Measurements from ENCODE around the gene RYR3. TPM values are rescaled to one million over a fixed set of nuclear protein-coding genes. Genes with fewer than 3 reads are reported as not detected.

Gene RYR3
- total RNA-seq, 1 donor from 2014 or later: 7.4 TPM

DNA sequence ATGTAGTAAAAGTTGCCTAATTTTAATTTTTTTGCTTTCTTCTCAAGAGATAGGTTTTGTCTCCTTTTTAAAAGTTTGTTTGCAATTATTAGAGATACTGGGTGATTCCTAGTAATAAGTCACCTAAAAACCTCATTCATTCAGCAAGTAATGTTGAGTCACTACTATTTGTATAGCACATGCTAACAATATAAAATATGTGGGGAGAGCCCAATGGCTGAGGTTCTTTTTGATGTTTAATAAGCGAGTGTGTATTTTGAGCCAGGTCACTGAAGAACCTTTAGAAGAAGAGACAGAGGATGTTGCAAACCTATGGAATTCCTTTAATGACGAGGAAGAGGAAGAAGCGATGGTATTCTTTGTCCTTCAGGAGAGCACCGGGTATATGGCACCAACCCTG lies 533.8 kb downstream of the RYR3 start:
- no peak for DNase-seq
- H3K4me3 Mint-ChIP-seq (ENCODE audit: unreplicated experiment): no peak overlapping the region
- TF ChIP-seq, protein P1, sequence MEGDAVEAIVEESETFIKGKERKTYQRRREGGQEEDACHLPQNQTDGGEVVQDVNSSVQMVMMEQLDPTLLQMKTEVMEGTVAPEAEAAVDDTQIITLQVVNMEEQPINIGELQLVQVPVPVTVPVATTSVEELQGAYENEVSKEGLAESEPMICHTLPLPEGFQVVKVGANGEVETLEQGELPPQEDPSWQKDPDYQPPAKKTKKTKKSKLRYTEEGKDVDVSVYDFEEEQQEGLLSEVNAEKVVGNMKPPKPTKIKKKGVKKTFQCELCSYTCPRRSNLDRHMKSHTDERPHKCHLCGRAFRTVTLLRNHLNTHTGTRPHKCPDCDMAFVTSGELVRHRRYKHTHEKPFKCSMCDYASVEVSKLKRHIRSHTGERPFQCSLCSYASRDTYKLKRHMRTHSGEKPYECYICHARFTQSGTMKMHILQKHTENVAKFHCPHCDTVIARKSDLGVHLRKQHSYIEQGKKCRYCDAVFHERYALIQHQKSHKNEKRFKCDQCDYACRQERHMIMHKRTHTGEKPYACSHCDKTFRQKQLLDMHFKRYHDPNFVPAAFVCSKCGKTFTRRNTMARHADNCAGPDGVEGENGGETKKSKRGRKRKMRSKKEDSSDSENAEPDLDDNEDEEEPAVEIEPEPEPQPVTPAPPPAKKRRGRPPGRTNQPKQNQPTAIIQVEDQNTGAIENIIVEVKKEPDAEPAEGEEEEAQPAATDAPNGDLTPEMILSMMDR (IDR thresholded peaks at IDR 0.05; ENCODE audit: partially characterized antibody, unreplicated experiment): no peak
- H3K27ac Mint-ChIP-seq (ENCODE audit: unreplicated experiment): no peak overlapping the region
- peaks cover 2% of the 10 kb centered on the region for H3K9me3 Mint-ChIP-seq (ENCODE audit: unreplicated experiment)
- H3K27me3 Mint-ChIP-seq (ENCODE audit: unreplicated experiment): no peaks in the 10 kb centered on the region
- no peaks in the 10 kb centered on the region for H3K36me3 Mint-ChIP-seq (ENCODE audit: unreplicated experiment)
- no peaks in the 10 kb centered on the region for H3K4me1 Mint-ChIP-seq (ENCODE audit: low read depth, unreplicated experiment)

DNA sequence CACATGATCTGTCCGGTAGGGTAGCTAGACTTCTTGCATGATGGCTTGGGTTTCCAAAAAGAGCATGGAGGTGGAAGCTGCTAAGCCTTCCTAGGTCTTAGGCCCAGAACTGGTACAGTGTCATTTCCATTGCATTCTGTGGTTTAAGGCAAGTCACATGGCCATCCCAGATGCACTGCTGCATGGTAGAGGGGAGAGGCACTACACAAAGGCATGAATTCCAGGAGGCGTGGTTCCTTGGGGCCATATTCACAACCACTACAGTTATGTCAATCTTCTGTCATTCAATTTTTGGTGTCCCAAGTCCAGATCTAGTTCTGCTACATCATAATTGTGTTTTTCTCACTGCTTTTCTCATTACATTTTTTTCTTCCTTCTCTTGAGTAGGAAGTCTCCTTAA lies 535.4 kb downstream of the RYR3 start:
- TF ChIP-seq, protein P1 (IDR thresholded peaks at IDR 0.05; ENCODE audit: partially characterized antibody, unreplicated experiment): no peak
- Mint-ChIP-seq H3K27me3 (ENCODE audit: unreplicated experiment) (no peaks in the 10 kb centered on the region), H3K36me3 (ENCODE audit: unreplicated experiment) (no peaks in the 10 kb centered on the region), H3K4me1 (ENCODE audit: low read depth, unreplicated experiment) (no peaks in the 10 kb centered on the region), H3K9me3 (ENCODE audit: unreplicated experiment) (no peaks in the 10 kb centered on the region), H3K27ac (ENCODE audit: unreplicated experiment) (no peak overlapping the region), H3K4me3 (ENCODE audit: unreplicated experiment) (no peak overlapping the region)
- DNase-seq: no peak

DNA sequence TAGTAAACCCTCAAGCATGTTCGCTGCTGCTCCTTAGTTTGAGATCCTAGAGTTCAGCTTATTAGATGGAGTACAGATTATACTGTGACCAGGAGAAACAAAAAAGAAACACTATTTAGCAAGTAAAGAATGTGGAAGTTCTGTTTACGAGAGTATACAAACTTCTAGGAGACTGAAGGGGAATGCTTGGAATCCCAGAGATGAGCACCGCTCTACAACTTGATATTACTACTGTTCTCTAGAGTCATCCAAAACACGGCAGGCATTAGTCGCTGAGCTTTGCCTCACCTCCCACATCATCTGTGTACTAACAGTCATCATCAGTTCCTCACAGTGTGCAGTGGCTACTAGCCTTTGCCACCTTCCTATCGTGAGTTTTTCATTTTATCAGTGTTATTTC lies 536.1 kb downstream of the RYR3 start:
- no peaks in the 10 kb centered on the region for H3K4me1 Mint-ChIP-seq (ENCODE audit: low read depth, unreplicated experiment)
- H3K36me3 Mint-ChIP-seq (ENCODE audit: unreplicated experiment): no peaks in the 10 kb centered on the region
- no peak overlapping the region for H3K4me3 Mint-ChIP-seq (ENCODE audit: unreplicated experiment)
- DNase-seq: no peak
- H3K27ac Mint-ChIP-seq (ENCODE audit: unreplicated experiment): no peak overlapping the region
- no peaks in the 10 kb centered on the region for H3K27me3 Mint-ChIP-seq (ENCODE audit: unreplicated experiment)
- TF ChIP-seq, protein P1 (IDR thresholded peaks at IDR 0.05; ENCODE audit: partially characterized antibody, unreplicated experiment): no peak
- H3K9me3 Mint-ChIP-seq (ENCODE audit: unreplicated experiment): no peaks in the 10 kb centered on the region

DNA sequence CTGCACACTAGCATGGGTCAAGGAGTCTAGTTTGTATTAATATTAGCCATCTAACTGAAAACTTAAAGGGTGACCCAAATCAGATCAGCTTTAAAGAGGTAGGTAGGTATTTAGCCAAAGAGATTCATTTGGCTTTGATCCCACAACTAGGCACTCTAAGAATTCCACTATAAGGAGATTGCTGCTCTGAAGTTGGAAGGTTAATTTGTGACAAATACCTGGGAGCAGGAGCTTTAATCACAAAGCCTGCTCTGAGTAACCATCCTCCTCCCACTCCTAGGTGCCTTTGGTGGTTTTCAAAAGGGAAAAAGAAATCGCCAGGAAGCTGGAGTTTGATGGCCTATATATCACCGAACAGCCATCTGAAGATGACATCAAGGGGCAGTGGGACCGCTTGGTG lies 537.2 kb downstream of the RYR3 start:
- Mint-ChIP-seq H3K4me1 (ENCODE audit: low read depth, unreplicated experiment) (no peaks in the 10 kb centered on the region), H3K27ac (ENCODE audit: unreplicated experiment) (no peak overlapping the region), H3K4me3 (ENCODE audit: unreplicated experiment) (no peak overlapping the region), H3K27me3 (ENCODE audit: unreplicated experiment) (no peaks in the 10 kb centered on the region), H3K9me3 (ENCODE audit: unreplicated experiment) (no peaks in the 10 kb centered on the region), H3K36me3 (ENCODE audit: unreplicated experiment) (no peaks in the 10 kb centered on the region)
- DNase-seq: no peak
- TF ChIP-seq, protein P1 (IDR thresholded peaks at IDR 0.05; ENCODE audit: partially characterized antibody, unreplicated experiment): no peak

DNA sequence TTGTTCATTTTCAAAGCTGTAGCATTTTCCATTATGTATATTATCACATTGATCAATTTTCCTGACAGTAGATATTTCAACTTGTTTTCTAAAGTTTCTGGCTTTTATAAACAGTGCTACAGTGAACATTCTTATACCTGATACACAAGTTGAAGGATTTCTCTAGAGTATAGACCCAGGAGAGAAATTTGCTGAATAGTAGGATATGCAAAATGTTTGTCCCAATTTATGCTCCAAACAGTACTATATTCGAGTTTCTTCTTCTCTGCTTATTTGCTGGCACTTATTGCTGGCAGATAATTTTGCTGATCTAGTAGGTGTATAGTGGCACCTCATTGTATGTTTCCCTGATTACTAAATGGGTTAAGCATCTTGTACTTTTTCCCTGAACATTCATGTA lies 540.3 kb downstream of the RYR3 start:
- Mint-ChIP-seq H3K4me1 (ENCODE audit: low read depth, unreplicated experiment) (no peaks in the 10 kb centered on the region), H3K27ac (ENCODE audit: unreplicated experiment) (no peak overlapping the region), H3K4me3 (ENCODE audit: unreplicated experiment) (no peak overlapping the region), H3K27me3 (ENCODE audit: unreplicated experiment) (no peaks in the 10 kb centered on the region), H3K36me3 (ENCODE audit: unreplicated experiment) (no peaks in the 10 kb centered on the region), H3K9me3 (ENCODE audit: unreplicated experiment) (no peaks in the 10 kb centered on the region)
- TF ChIP-seq, protein P1 (IDR thresholded peaks at IDR 0.05; ENCODE audit: partially characterized antibody, unreplicated experiment): no peak
- no peak for DNase-seq
